ENCODE data around the gene PARD3B.

The PARD3B gene

GRCh38 chr2:205646680-205647079 lies 1101.4 kb downstream of the PARD3B start:
- DNase-seq (ENCODE audit: low read depth in 1 of 2, low spot score in 1 of 2): no peak
- Histone ChIP-seq H3K27ac (replicated peaks) (no peak overlapping the region), H3K4me3 (replicated peaks; ENCODE audit: insufficient read depth, low read length) (no peak overlapping the region), H3K27me3 (ENCODE audit: insufficient read depth, poor library complexity, severe bottlenecking) (peaks cover 6% of the 10 kb centered on the region)
- no peak for TF ChIP-seq SPI1 (IDR thresholded peaks at IDR 0.05; ENCODE audit: borderline replicate concordance, low read depth)
- TF ChIP-seq GABPA (IDR thresholded peaks at IDR 0.05; ENCODE audit: low read depth): no peak
- TF ChIP-seq CTCF (IDR thresholded peaks at IDR 0.05; ENCODE audit: insufficient read depth, low read length): no peak
- TF ChIP-seq, protein P1, sequence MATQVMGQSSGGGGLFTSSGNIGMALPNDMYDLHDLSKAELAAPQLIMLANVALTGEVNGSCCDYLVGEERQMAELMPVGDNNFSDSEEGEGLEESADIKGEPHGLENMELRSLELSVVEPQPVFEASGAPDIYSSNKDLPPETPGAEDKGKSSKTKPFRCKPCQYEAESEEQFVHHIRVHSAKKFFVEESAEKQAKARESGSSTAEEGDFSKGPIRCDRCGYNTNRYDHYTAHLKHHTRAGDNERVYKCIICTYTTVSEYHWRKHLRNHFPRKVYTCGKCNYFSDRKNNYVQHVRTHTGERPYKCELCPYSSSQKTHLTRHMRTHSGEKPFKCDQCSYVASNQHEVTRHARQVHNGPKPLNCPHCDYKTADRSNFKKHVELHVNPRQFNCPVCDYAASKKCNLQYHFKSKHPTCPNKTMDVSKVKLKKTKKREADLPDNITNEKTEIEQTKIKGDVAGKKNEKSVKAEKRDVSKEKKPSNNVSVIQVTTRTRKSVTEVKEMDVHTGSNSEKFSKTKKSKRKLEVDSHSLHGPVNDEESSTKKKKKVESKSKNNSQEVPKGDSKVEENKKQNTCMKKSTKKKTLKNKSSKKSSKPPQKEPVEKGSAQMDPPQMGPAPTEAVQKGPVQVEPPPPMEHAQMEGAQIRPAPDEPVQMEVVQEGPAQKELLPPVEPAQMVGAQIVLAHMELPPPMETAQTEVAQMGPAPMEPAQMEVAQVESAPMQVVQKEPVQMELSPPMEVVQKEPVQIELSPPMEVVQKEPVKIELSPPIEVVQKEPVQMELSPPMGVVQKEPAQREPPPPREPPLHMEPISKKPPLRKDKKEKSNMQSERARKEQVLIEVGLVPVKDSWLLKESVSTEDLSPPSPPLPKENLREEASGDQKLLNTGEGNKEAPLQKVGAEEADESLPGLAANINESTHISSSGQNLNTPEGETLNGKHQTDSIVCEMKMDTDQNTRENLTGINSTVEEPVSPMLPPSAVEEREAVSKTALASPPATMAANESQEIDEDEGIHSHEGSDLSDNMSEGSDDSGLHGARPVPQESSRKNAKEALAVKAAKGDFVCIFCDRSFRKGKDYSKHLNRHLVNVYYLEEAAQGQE (IDR thresholded peaks at IDR 0.05; ENCODE audit: insufficient replicate concordance, low read depth): no peak
- no peak for TF ChIP-seq POLR2AphosphoS5 (IDR thresholded peaks at IDR 0.05; ENCODE audit: low read depth)

DNA sequence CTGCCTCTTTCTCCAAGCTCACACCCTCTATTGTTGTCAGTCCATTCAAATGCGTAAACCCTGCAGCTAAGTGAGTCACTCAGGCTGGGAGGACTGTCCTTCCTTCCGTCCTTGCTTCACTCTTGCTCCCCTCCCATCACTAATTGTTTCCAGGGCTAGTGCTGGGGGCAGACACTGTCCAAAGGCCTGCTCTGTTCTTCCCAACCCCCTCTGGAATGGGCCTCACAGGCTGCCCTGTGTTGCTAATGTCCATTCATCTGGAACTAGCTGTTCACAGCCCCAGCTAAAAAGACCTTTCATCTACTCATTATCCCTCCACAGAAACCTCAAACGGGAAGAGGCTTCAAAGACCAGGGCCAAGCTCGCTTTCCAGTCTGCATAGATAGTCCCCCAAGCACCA lies 1105.2 kb downstream of the PARD3B start:
- Histone ChIP-seq H3K27ac (replicated peaks) (no peak overlapping the region), H3K27me3 (ENCODE audit: insufficient read depth, poor library complexity, severe bottlenecking) (peaks cover 5% of the 10 kb centered on the region), H3K4me3 (replicated peaks; ENCODE audit: insufficient read depth, low read length) (no peak overlapping the region)
- no peak for TF ChIP-seq GABPA (IDR thresholded peaks at IDR 0.05; ENCODE audit: low read depth)
- no peak for TF ChIP-seq POLR2AphosphoS5 (IDR thresholded peaks at IDR 0.05; ENCODE audit: low read depth)
- TF ChIP-seq, protein P1 (IDR thresholded peaks at IDR 0.05; ENCODE audit: insufficient replicate concordance, low read depth): no peak
- TF ChIP-seq SPI1 (IDR thresholded peaks at IDR 0.05; ENCODE audit: borderline replicate concordance, low read depth): no peak
- TF ChIP-seq CTCF (IDR thresholded peaks at IDR 0.05; ENCODE audit: insufficient read depth, low read length): no peak
- no peak for DNase-seq (ENCODE audit: low read depth in 1 of 2, low spot score in 1 of 2)

DNA sequence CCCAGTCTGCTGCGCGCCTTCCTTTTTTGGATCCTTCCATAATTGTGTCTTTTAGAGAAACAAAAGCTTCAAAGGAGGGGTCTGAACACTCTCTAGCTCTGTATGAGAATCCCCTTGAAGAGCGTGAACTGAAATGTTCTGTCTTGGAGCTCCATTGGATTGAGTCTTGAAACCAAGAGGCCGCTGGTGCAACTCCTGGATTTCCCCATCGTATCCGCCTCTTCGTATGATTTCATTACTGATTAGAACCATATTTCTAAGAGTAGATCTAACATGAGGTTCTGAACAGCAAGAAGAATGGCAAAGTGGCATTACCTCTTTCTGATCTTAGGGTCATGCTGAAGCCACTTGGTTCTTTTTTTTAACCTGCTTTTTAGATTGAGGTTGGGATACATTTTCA lies 1105.7 kb downstream of the PARD3B start:
- Histone ChIP-seq H3K4me3 (replicated peaks; ENCODE audit: insufficient read depth, low read length) (no peak overlapping the region), H3K27ac (replicated peaks) (no peak overlapping the region), H3K27me3 (ENCODE audit: insufficient read depth, poor library complexity, severe bottlenecking) (peaks cover 4% of the 10 kb centered on the region)
- DNase-seq (ENCODE audit: low read depth in 1 of 2, low spot score in 1 of 2): no peak
- TF ChIP-seq SPI1 (IDR thresholded peaks at IDR 0.05; ENCODE audit: borderline replicate concordance, low read depth): no peak
- TF ChIP-seq, protein P1 (IDR thresholded peaks at IDR 0.05; ENCODE audit: insufficient replicate concordance, low read depth): no peak
- no peak for TF ChIP-seq GABPA (IDR thresholded peaks at IDR 0.05; ENCODE audit: low read depth)
- no peak for TF ChIP-seq POLR2AphosphoS5 (IDR thresholded peaks at IDR 0.05; ENCODE audit: low read depth)
- TF ChIP-seq CTCF (IDR thresholded peaks at IDR 0.05; ENCODE audit: insufficient read depth, low read length): no peak
